A549 (cell line): ENCODE measurements around the gene SHCBP1L. TPM values are rescaled to one million over a fixed set of nuclear protein-coding genes. Genes with fewer than 3 reads are reported as not detected.

Source experiments
- ATAC-seq, 2 experiments: fragments of 200-7000 bp in 1 of 2; fragments of >200 bp in 1 of 2; cut with Nextera tagmentation in 1 of 2; cut with Tn5 transposase in 1 of 2; 3 replicates each; pipeline versions ENCODE4 v1.8.0 to v1.9.1; 2018 to 2020; ENCODE audit warnings: mild to moderate bottlenecking in 1 of 2, moderate library complexity in 1 of 2
- CTCF ChIA-PET: fragments of 300-600 bp; sonication (Branson Sonifier 250); formaldehyde crosslinking; extraction: SDS; loops from one replicate; lab custom pipeline; 2021; ENCODE audit warnings: antibody characterized with exemption, inconsistent platforms; lab: Yijun Ruan, JAX
- POLR2A ChIA-PET: fragments of 350-600 bp; formaldehyde crosslinking; extraction: SDS; loops from one replicate; lab custom pipeline; 2021; ENCODE audit warnings: antibody characterized with exemption, inconsistent platforms; lab: Yijun Ruan, JAX
- DNase-seq, 2 experiments: peaks; one replicate each; pipeline versions ENCODE4 v3.0.0 to v3.0.0-alpha.2; 2011 to 2016; ENCODE audit warnings: low read depth in 1 of 2, low spot score in 1 of 2
- FAIRE-seq: peaks from 2 replicates; lab custom pipeline; 2011; peaks lifted over from hg19 to GRCh38; lab: Jason Lieb, UNC
- H3K27ac ChIP-seq, 2 experiments: fragments of >200 bp; sonication (Bioruptor Twin); formaldehyde crosslinking; 3 replicates each; pipeline ENCODE4 v1.5.1; 2016 to 2017
- H3K4me1 ChIP-seq: fragments of >200 bp; sonication (Bioruptor Twin); formaldehyde crosslinking; 3 replicates; pipeline ENCODE4 v1.6.1; 2016
- H3K4me2 ChIP-seq: fragments of >200 bp; sonication (Bioruptor Twin); formaldehyde crosslinking; 3 replicates; pipeline ENCODE4 v1.6.1; 2016
- H3K4me3 ChIP-seq: fragments of >200 bp; sonication (Bioruptor Twin); formaldehyde crosslinking; 3 replicates; pipeline ENCODE4 v1.5.1; 2016
- H3K9me3 ChIP-seq: fragments of >200 bp; sonication (Bioruptor Twin); formaldehyde crosslinking; 3 replicates; pipeline ENCODE4 v1.6.1; 2016
- ATOH8 ChIP-seq: fragments of 250-450 bp; sonication (Bioruptor Pico); IDR thresholded peaks from 2 replicates; pipeline ENCODE4 v1.5.0; 2020; ENCODE audit warnings: low read depth, mild to moderate bottlenecking, moderate library complexity
- BCL3 ChIP-seq: fragments of >200 bp; sonication (Bioruptor Twin); formaldehyde crosslinking; IDR thresholded peaks from 3 replicates; pipeline ENCODE4 v1.6.1; 2016
- CHD4 ChIP-seq: fragments of 200-600 bp; sonication (generic); IDR thresholded peaks from 2 replicates; pipeline ENCODE4 v1.6.1; 2016; ENCODE audit warnings: antibody characterized with exemption, mild to moderate bottlenecking, borderline replicate concordance
- FOSB ChIP-seq: fragments of 250-450 bp; sonication (Bioruptor Pico); IDR thresholded peaks from 2 replicates; pipeline ENCODE4 v1.5.0; 2020; ENCODE audit warnings: mild to moderate bottlenecking, moderate library complexity
- FOXS1 ChIP-seq: fragments of 250-450 bp; sonication (Bioruptor Pico); IDR thresholded peaks from 2 replicates; pipeline ENCODE4 v1.5.0; 2020; ENCODE audit warnings: mild to moderate bottlenecking, moderate library complexity
- GATA3 ChIP-seq: IDR thresholded peaks from 2 replicates; pipeline ENCODE4 v1.6.1; 2012; ENCODE audit warnings: borderline replicate concordance
- HES2 ChIP-seq: fragments of >200 bp; sonication (Bioruptor Twin); formaldehyde crosslinking; IDR thresholded peaks from 2 replicates; pipeline ENCODE4 v1.6.1; 2016
- HEYL ChIP-seq: fragments of 250-450 bp; sonication (Bioruptor Pico); IDR thresholded peaks from 2 replicates; pipeline ENCODE4 v1.8.0; 2021; ENCODE audit warnings: mild to moderate bottlenecking, moderate library complexity
- HOXB13 ChIP-seq: fragments of 250-450 bp; sonication (Bioruptor Pico); IDR thresholded peaks from 2 replicates; pipeline ENCODE4 v1.5.0; 2020; ENCODE audit warnings: low read depth, mild to moderate bottlenecking, moderate library complexity
- HOXB5 ChIP-seq: fragments of 250-450 bp; sonication (Bioruptor Pico); IDR thresholded peaks from 2 replicates; pipeline ENCODE4 v1.5.0; 2020; ENCODE audit warnings: mild to moderate bottlenecking, moderate library complexity
- MAFK ChIP-seq: fragments of 450-650 bp; IDR thresholded peaks from 2 replicates; pipeline ENCODE4 v1.6.1; 2014; ENCODE audit not compliant: partially characterized antibody
- NR3C1 ChIP-seq: fragments of >200 bp; sonication (Bioruptor Twin); formaldehyde crosslinking; IDR thresholded peaks from 3 replicates; pipeline ENCODE4 v1.6.1; 2017
- POLR2AphosphoS2 ChIP-seq: conservative IDR thresholded peaks from 2 replicates; pipeline ENCODE4 v1.6.1; 2012; ENCODE audit warnings: low read length, improper control_type of control experiment, inconsistent platforms
- RAD21 ChIP-seq, 2 experiments: fragments of >200 bp in 1 of 2; sonication (Bioruptor Twin) in 1 of 2; formaldehyde crosslinking in 1 of 2; IDR thresholded peaks in 1 of 2; conservative IDR thresholded peaks in 1 of 2; 2 replicates in 1 of 2; 3 replicates in 1 of 2; pipeline ENCODE4 v1.6.1; 2012 to 2018; ENCODE audit warnings: inconsistent platforms in 1 of 2
- REST ChIP-seq: fragments of 200-600 bp; sonication (generic); IDR thresholded peaks from 2 replicates; pipeline ENCODE4 v1.6.1; 2016; ENCODE audit warnings: antibody characterized with exemption, mild to moderate bottlenecking, moderate library complexity
- RNF2 ChIP-seq: fragments of 200-600 bp; sonication (generic); IDR thresholded peaks from 2 replicates; pipeline ENCODE4 v1.6.1; 2016; ENCODE audit warnings: low read depth, mild to moderate bottlenecking, antibody characterized with exemption, moderate library complexity, borderline replicate concordance
- SMC3 ChIP-seq: fragments of >200 bp; sonication (Bioruptor Twin); formaldehyde crosslinking; IDR thresholded peaks from 3 replicates; pipeline ENCODE4 v1.6.1; 2018; ENCODE audit warnings: inconsistent platforms
- TFCP2L1 ChIP-seq: fragments of 250-450 bp; sonication (Bioruptor Pico); IDR thresholded peaks from 2 replicates; pipeline ENCODE4 v1.5.0; 2021; ENCODE audit warnings: mild to moderate bottlenecking
- ZNF302 ChIP-seq: fragments of 250-450 bp; sonication (Bioruptor Pico); IDR thresholded peaks from 2 replicates; pipeline ENCODE4 v1.9.0; 2021; ENCODE audit warnings: inconsistent platforms, mild to moderate bottlenecking, moderate library complexity
- ZSCAN20 ChIP-seq: fragments of 250-450 bp; sonication (Bioruptor Pico); IDR thresholded peaks from 2 replicates; pipeline ENCODE4 v1.8.0; 2022; ENCODE audit warnings: mild to moderate bottlenecking, moderate library complexity
- WGBS: methylation state at CpG from one replicate; pipeline ENCODE4 v1.1.6; 2017; ENCODE audit errors: missing lambda C conversion rate; 5-methylcytosine and 5-hydroxymethylcytosine counted together
- polyA plus RNA-seq, 4 experiments: library from polyadenylated mRNA; depleted of rRNA in 3 of 4; stranded (reverse); fragments of >200 nt; fragmentation: RNase III in 1 of 4; extraction: RNeasy Plus Mini Kit Qiagen cat#74134 plus additional on column Dnase treatment in 1 of 4; gene quantifications; 2 replicates in 3 of 4; 3 replicates in 1 of 4; pipeline ENCODE4 v1.2.3, GENCODE V29; 2011 to 2017

SHCBP1L gene
- polyA plus RNA-seq, 2 of the 4 experiments (the other 2 are of a cell fraction): not detected

GRCh38 chr1:182888736-182889531, 64.0 kb downstream of the SHCBP1L start:
- CTCF ChIA-PET: interaction anchor here (0.6 to 1.3 kb wide), 3 partner anchors 22 to 393 kb away, joined by 3 to 4 read pairs (median 3); no protein-coding TSS in a partner anchor
- Histone ChIP-seq H3K4me1 (peaks cover 5% of the 10 kb centered on the region; the same call in 1 of the 3 replicates), H3K27ac (no peak overlapping the region), H3K9me3 (peaks cover 7% of the 10 kb centered on the region; the same call in 2 of the 3 replicates), H3K4me3 (no peak overlapping the region), H3K4me2 (no peak overlapping the region)
- ATAC-seq (0 out of 6 replicates have a peak, but pooled peaks of 1 of the 2 experiments have one; percentile 17), DNase-seq (no peak), FAIRE-seq (no peak)
- POLR2A ChIA-PET: no interaction called here
- TF ChIP-seq FOSB (CRISPR knock-in tag): no peak
- TF ChIP-seq MAFK: no peak
- no peak for TF ChIP-seq CHD4
- TF ChIP-seq ATOH8 (CRISPR knock-in tag): no peak
- TF ChIP-seq BCL3: no peak
- 91% methylated on average over 7 of the region's 7 CpGs for WGBS

GRCh38 chr1:182886985-182887384, 66.0 kb downstream of the SHCBP1L start:
- Histone ChIP-seq H3K4me1 (no peaks in the 10 kb centered on the region), H3K4me2 (no peak overlapping the region), H3K27ac (no peak overlapping the region), H3K4me3 (no peak overlapping the region), H3K9me3 (no peaks in the 10 kb centered on the region)
- POLR2A ChIA-PET: no interaction called here
- CTCF ChIA-PET: no interaction called here
- no peak for TF ChIP-seq HES2
- TF ChIP-seq ZSCAN20 (CRISPR knock-in tag): no peak
- no peak for TF ChIP-seq CHD4
- TF ChIP-seq FOXS1 (CRISPR knock-in tag): no peak
- TF ChIP-seq TFCP2L1 (CRISPR knock-in tag): no peak
- no peak for TF ChIP-seq MAFK
- no peak for TF ChIP-seq RAD21 (conservative IDR thresholded peaks at IDR 0.05 in 1 of 2, IDR thresholded peaks at IDR 0.05 in 1 of 2)
- TF ChIP-seq NR3C1: no peak
- no peak for TF ChIP-seq FOSB (CRISPR knock-in tag)
- no peak for TF ChIP-seq SMC3
- no peak for TF ChIP-seq GATA3
- TF ChIP-seq ZNF302 (CRISPR knock-in tag): no peak
- no peak for TF ChIP-seq HOXB13
- TF ChIP-seq HOXB5: no peak
- TF ChIP-seq HEYL (CRISPR knock-in tag): no peak
- no peak for TF ChIP-seq POLR2AphosphoS2
- no peak for TF ChIP-seq BCL3
- no peak for TF ChIP-seq RNF2
- TF ChIP-seq REST: no peak
- 97% methylated on average over 11 of the region's 11 CpGs for WGBS
- DNase-seq (no peak), FAIRE-seq (no peak), ATAC-seq (no peak)
